ENCODE results near the gene CDK15.
"Not testable (repeated sequence)": the region's sequence is repeated elsewhere in the genome, so short reads cannot be mapped to it uniquely, and the experiment has no call there.

CDK15 gene

GRCh38 chr2:201833781-201834180, 27.4 kb downstream of the CDK15 start:
- Mint-ChIP-seq H3K4me1 (ENCODE audit: low read depth) (no peaks in the 10 kb centered on the region), H3K36me3 (no peaks in the 10 kb centered on the region), H3K27ac (no peak overlapping the region), H3K27me3 (peaks cover 6% of the 10 kb centered on the region), H3K4me3 (no peak overlapping the region), H3K9me3 (ENCODE audit: low read depth) (no peaks in the 10 kb centered on the region)

DNA sequence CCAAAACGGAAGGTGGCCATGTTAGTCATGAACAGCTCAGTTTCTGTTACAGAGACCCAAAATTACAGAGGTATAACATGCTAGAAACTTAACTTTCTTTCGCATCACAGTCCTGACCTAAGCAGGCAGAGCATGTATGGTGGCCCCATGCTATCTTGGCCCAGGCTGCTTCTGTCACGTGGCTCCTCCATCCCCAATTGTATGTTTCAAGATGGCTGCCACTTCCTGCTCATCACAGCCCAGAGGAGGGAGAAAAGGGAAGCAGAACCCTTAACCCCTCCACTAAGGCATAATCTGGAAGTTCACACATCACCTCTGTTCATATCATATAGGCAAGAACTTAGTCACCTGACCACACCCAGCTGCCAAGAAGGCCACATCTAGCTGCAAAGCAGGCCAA, 28.7 kb downstream of the CDK15 start:
- no peak overlapping the region for H3K27ac Mint-ChIP-seq
- H3K27me3 Mint-ChIP-seq = peaks cover 2% of the 10 kb centered on the region
- H3K36me3 Mint-ChIP-seq = no peaks in the 10 kb centered on the region
- no peaks in the 10 kb centered on the region for H3K9me3 Mint-ChIP-seq (ENCODE audit: low read depth)
- no peaks in the 10 kb centered on the region for H3K4me1 Mint-ChIP-seq (ENCODE audit: low read depth)
- H3K4me3 Mint-ChIP-seq = no peak overlapping the region

GRCh38 chr2:201837391-201837790, 31.1 kb downstream of the CDK15 start:
- no peak overlapping the region for H3K27ac Mint-ChIP-seq
- peaks cover 5% of the 10 kb centered on the region for H3K27me3 Mint-ChIP-seq
- H3K4me3 Mint-ChIP-seq = no peak overlapping the region
- no peaks in the 10 kb centered on the region for H3K4me1 Mint-ChIP-seq (ENCODE audit: low read depth)
- H3K9me3 Mint-ChIP-seq (ENCODE audit: low read depth) = peaks cover 6% of the 10 kb centered on the region
- H3K36me3 Mint-ChIP-seq = peaks cover 9% of the 10 kb centered on the region

- Mint-ChIP-seq H3K9me3 (ENCODE audit: low read depth) (peaks cover 6% of the 10 kb centered on the region), H3K4me3 (no peak overlapping the region), H3K27me3 (peaks cover 5% of the 10 kb centered on the region), H3K36me3 (peaks cover 9% of the 10 kb centered on the region), H3K4me1 (ENCODE audit: low read depth) (no peaks in the 10 kb centered on the region), H3K27ac (no peak overlapping the region)
Measured at GRCh38 chr2:201837824-201838431, 31.6 kb downstream of the CDK15 start.

- Mint-ChIP-seq H3K27me3 (peaks cover 5% of the 10 kb centered on the region), H3K36me3 (peaks cover 11% of the 10 kb centered on the region), H3K4me1 (ENCODE audit: low read depth) (no peaks in the 10 kb centered on the region), H3K27ac (no peak overlapping the region), H3K9me3 (ENCODE audit: low read depth) (peaks cover 6% of the 10 kb centered on the region), H3K4me3 (no peak overlapping the region)
Measured at GRCh38 chr2:201839727-201840126, 33.4 kb downstream of the CDK15 start.

- peaks cover 6% of the 10 kb centered on the region for H3K9me3 Mint-ChIP-seq (ENCODE audit: low read depth)
- peaks cover 11% of the 10 kb centered on the region for H3K36me3 Mint-ChIP-seq
- H3K4me1 Mint-ChIP-seq (ENCODE audit: low read depth) = no peaks in the 10 kb centered on the region
- no peak overlapping the region for H3K27ac Mint-ChIP-seq
- H3K4me3 Mint-ChIP-seq = no peak overlapping the region
- H3K27me3 Mint-ChIP-seq = peaks cover 5% of the 10 kb centered on the region
Measured at GRCh38 chr2:201840726-201841125, 34.4 kb downstream of the CDK15 start.

- peaks cover 6% of the 10 kb centered on the region for H3K9me3 Mint-ChIP-seq (ENCODE audit: low read depth)
Measured at GRCh38 chr2:201842131-201842860, 36.0 kb downstream of the CDK15 start.

GRCh38 chr2:201844922-201845321, 38.6 kb downstream of the CDK15 start:
- H3K36me3 Mint-ChIP-seq = peaks cover 11% of the 10 kb centered on the region
- not testable (repeated sequence) for H3K27ac Mint-ChIP-seq; H3K4me1 Mint-ChIP-seq (ENCODE audit: low read depth); H3K4me3 Mint-ChIP-seq; H3K9me3 Mint-ChIP-seq (ENCODE audit: low read depth); H3K27me3 Mint-ChIP-seq

More at GRCh38 chr2:201842131-201842860, 36.0 kb downstream of the CDK15 start:
- Mint-ChIP-seq H3K27ac (no peak overlapping the region), H3K4me1 (ENCODE audit: low read depth) (no peaks in the 10 kb centered on the region), H3K27me3 (peaks cover 3% of the 10 kb centered on the region), H3K36me3 (peaks cover 11% of the 10 kb centered on the region), H3K4me3 (no peak overlapping the region)

DNA sequence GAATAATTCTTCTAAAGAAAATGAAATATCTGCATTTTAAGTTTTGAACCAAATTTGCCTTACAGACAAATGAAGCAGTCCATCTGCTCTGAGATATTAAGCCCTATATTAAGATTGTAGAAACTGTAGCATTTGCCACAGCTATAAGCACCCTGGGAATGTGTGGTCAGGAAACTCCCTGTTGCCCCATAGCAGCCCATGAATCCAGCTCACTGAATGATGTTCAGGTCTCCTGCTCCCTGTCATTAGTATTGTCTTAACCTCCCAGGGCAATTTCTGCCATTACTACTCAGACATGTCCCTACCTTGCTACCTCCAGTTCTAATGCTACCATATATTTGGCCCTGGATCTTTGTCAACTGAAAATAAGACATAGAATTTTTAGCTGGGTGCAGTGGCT, 41.1 kb downstream of the CDK15 start:
- Mint-ChIP-seq H3K27ac (no peak overlapping the region), H3K9me3 (ENCODE audit: low read depth) (no peaks in the 10 kb centered on the region), H3K4me1 (ENCODE audit: low read depth) (no peaks in the 10 kb centered on the region), H3K27me3 (no peaks in the 10 kb centered on the region), H3K36me3 (peaks cover 2% of the 10 kb centered on the region), H3K4me3 (no peak overlapping the region)

DNA sequence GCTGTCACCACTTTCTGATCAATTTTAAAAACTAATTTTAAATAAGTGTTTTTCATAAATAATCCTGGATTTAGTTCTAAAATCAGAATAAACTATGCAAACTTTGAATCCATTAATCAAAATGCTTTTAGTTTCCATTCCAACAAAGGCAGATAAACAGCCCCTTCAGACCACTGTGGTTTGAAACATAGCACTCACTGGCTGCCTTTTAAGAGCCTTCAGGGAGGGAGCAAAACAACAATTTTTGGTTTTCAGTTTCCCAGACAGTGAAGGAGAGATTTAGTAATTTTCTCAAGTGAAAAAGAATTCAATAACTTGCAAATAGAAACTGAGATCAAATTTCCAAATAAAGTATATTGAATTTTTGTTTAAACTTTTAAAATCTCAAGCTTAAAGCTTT, 46.1 kb downstream of the CDK15 start:
- Mint-ChIP-seq H3K4me3 (no peak overlapping the region), H3K36me3 (no peaks in the 10 kb centered on the region), H3K9me3 (ENCODE audit: low read depth) (no peaks in the 10 kb centered on the region), H3K4me1 (ENCODE audit: low read depth) (no peaks in the 10 kb centered on the region), H3K27ac (no peak overlapping the region), H3K27me3 (no peaks in the 10 kb centered on the region)

DNA sequence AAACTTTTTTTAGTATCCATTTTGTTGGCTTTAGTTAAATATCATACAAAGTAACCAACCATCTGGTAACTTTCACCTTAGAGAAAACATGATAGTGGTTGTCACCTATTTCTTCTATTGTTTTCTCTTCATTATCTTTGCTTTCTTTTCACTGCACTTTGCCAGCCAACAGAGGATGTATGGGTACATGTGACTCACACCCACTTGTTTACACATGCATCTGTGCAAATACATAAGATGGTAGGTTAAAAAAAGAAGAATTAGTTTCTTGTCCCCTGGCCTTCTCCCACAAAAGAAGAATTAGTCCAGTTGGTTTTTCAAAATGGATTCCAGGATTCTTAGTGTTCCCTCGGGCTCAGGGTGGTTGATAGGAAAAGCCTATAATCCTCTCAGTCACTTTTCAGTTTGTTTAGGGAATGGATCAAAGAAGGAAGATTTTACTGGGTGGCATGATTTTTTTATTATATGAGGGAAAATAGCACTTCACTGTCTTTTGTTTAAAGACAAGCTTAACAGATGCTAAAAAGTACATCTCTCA, 46.6 kb downstream of the CDK15 start:
- no peaks in the 10 kb centered on the region for H3K9me3 Mint-ChIP-seq (ENCODE audit: low read depth)
- H3K4me1 Mint-ChIP-seq (ENCODE audit: low read depth) = peaks cover 3% of the 10 kb centered on the region
- no peaks in the 10 kb centered on the region for H3K27me3 Mint-ChIP-seq
- H3K4me3 Mint-ChIP-seq = no peak overlapping the region
- no peaks in the 10 kb centered on the region for H3K36me3 Mint-ChIP-seq
- no peak overlapping the region for H3K27ac Mint-ChIP-seq

- Mint-ChIP-seq H3K4me3 (no peak overlapping the region), H3K9me3 (ENCODE audit: low read depth) (no peaks in the 10 kb centered on the region), H3K27ac (no peak overlapping the region)
Measured at GRCh38 chr2:201854221-201854801, 48.0 kb downstream of the CDK15 start.

GRCh38 chr2:201854841-201855240, 48.5 kb downstream of the CDK15 start:
- H3K9me3 Mint-ChIP-seq (ENCODE audit: low read depth) = no peaks in the 10 kb centered on the region
- no peaks in the 10 kb centered on the region for H3K36me3 Mint-ChIP-seq
- no peak overlapping the region for H3K27ac Mint-ChIP-seq
- H3K4me3 Mint-ChIP-seq = no peak overlapping the region
- H3K4me1 Mint-ChIP-seq (ENCODE audit: low read depth) = peaks cover 15% of the 10 kb centered on the region
- H3K27me3 Mint-ChIP-seq = peaks cover 3% of the 10 kb centered on the region

More at GRCh38 chr2:201854221-201854801, 48.0 kb downstream of the CDK15 start:
- Mint-ChIP-seq H3K36me3 (no peaks in the 10 kb centered on the region), H3K27me3 (peaks cover 3% of the 10 kb centered on the region), H3K4me1 (ENCODE audit: low read depth) (peaks cover 15% of the 10 kb centered on the region)

GRCh38 chr2:201855356-201855755, 49.0 kb downstream of the CDK15 start:
- H3K9me3 Mint-ChIP-seq (ENCODE audit: low read depth) = no peaks in the 10 kb centered on the region
- peaks cover 15% of the 10 kb centered on the region for H3K4me1 Mint-ChIP-seq (ENCODE audit: low read depth)
- H3K27me3 Mint-ChIP-seq = peaks cover 3% of the 10 kb centered on the region
- no peaks in the 10 kb centered on the region for H3K36me3 Mint-ChIP-seq
- H3K4me3 Mint-ChIP-seq = no peak overlapping the region
- no peak overlapping the region for H3K27ac Mint-ChIP-seq

GRCh38 chr2:201857326-201857725, 51.0 kb downstream of the CDK15 start:
- Mint-ChIP-seq H3K27ac (no peak overlapping the region), H3K27me3 (peaks cover 12% of the 10 kb centered on the region)

More at GRCh38 chr2:201857326-201857725, 51.0 kb downstream of the CDK15 start:
- Mint-ChIP-seq H3K4me3 (no peak overlapping the region), H3K9me3 (ENCODE audit: low read depth) (no peaks in the 10 kb centered on the region), H3K4me1 (ENCODE audit: low read depth) (peaks cover 20% of the 10 kb centered on the region), H3K36me3 (no peaks in the 10 kb centered on the region)
